Pancreas (tissue), 8 donors: ENCODE data around the gene PNMA8C. TPM values are rescaled to one million over a fixed set of nuclear protein-coding genes. Genes with fewer than 3 reads are reported as not detected.

Source experiments
- polyA plus RNA-seq, 2 donors: library from polyadenylated mRNA; stranded (reverse); fragments of 200-250 nt; gene quantifications; one replicate each; pipeline ENCODE4 v1.2.3, GENCODE V29; 2013
- total RNA-seq, 6 donors: library from RNA; stranded (reverse); fragmentation: NEBNext Ultra II Directional in 4 of 6; extraction: Animal tissue kit (Norgen Biotek cat#: 25700) in 4 of 6; gene quantifications; one replicate each; pipeline versions ENCODE4 v1.2.1 to v1.2.4, GENCODE V29; 2021 to 2023
- donor health status: healthy with polysubstance abuse.
- donor health status: DM: no; HTN: no; CAD: no; lungs with moderate emphysema.
- donor health status: DM: no; HTN: no; CAD: no.
- donor health status: Bipolar disorder and iron deficiency.
- donor health status: DM: yes; HTN: yes; CAD: no.
- donor health status: DM: no; HTN: no; CAD: no.
- donor health status: DM: no; HTN: no; CAD: no.
- donor health status: DM: yes; HTN: yes; CAD: no.

PNMA8C gene
- total and polyA plus RNA-seq, 8 donors: 0.08 to 0.61 (median 0.14) TPM; not detected in 2

Other genes starting within 250 kb of the PNMA8C start
- not detected for gene IGFL1, start 199.2 kb downstream of the PNMA8C start, total RNA-seq
- not detected for gene IGFL1, start 199.2 kb downstream of the PNMA8C start, polyA plus RNA-seq
- gene HIF3A, start 131.9 kb downstream of the PNMA8C start, total RNA-seq: 10 to 100 TPM in 1 of 6 donors, 1 to 10 TPM in 4, under 1 TPM in 1; 0.71 to 12.7 (median 5.1) TPM
- 10 to 100 TPM; 23.8 to 27.6 TPM for gene HIF3A, start 131.9 kb downstream of the PNMA8C start, polyA plus RNA-seq
- 10 to 100 TPM; 16.7 to 28.0 (median 22.6) TPM for gene PPP5C, start 81.8 kb downstream of the PNMA8C start, total RNA-seq
- 10 to 100 TPM; 41.7 to 53.9 TPM for gene PPP5C, start 81.8 kb downstream of the PNMA8C start, polyA plus RNA-seq
- gene CCDC8, start 15.4 kb downstream of the PNMA8C start, total RNA-seq: 10 to 100 TPM in 5 of 6 donors, 1 to 10 TPM in 1; 9.9 to 22.0 (median 12.6) TPM
- 10 to 100 TPM in 1 of 2 donors, 1 to 10 TPM in 1; 8.2 to 11.3 TPM for gene CCDC8, start 15.4 kb downstream of the PNMA8C start, polyA plus RNA-seq
- 1 to 10 TPM; 2.4 to 8.0 (median 5.8) TPM for gene PNMA8A, start 42.6 kb upstream of the PNMA8C start, total RNA-seq
- 1 to 10 TPM; 2.4 to 8.9 TPM for gene PNMA8A, start 42.6 kb upstream of the PNMA8C start, polyA plus RNA-seq
- gene PNMA8B, start 66.9 kb upstream of the PNMA8C start, total RNA-seq: 1 to 10 TPM in 2 of 6 donors, under 1 TPM in 4; 0.47 to 1.4 (median 0.68) TPM
- 1 to 10 TPM; 1.1 to 1.2 TPM for gene PNMA8B, start 66.9 kb upstream of the PNMA8C start, polyA plus RNA-seq
- gene CALM3, start 172.4 kb upstream of the PNMA8C start, total RNA-seq: 100 to 1,000 TPM in 1 of 6 donors, 10 to 100 TPM in 5; 59.6 to 127 (median 83.3) TPM
- 10 to 100 TPM; 86.6 to 95.5 TPM for gene CALM3, start 172.4 kb upstream of the PNMA8C start, polyA plus RNA-seq
- 1 to 10 TPM in 4 of 6 donors, under 1 TPM in 2; 0.56 to 4.6 (median 1.6) TPM for gene PTGIR, start 196.2 kb upstream of the PNMA8C start, total RNA-seq
- 1 to 10 TPM; 3.5 TPM for gene PTGIR, start 196.2 kb upstream of the PNMA8C start, polyA plus RNA-seq
- gene GNG8, start 207.3 kb upstream of the PNMA8C start, total RNA-seq: not detected
- gene GNG8, start 207.3 kb upstream of the PNMA8C start, polyA plus RNA-seq: not detected
- gene DACT3, start 232.2 kb upstream of the PNMA8C start, total RNA-seq: 1 to 10 TPM in 2 of 6 donors, under 1 TPM in 4; 0.24 to 1.7 (median 0.48) TPM
- 1 to 10 TPM in 1 of 2 donors, under 1 TPM in 1; 0.89 to 1.3 TPM for gene DACT3, start 232.2 kb upstream of the PNMA8C start, polyA plus RNA-seq